Fibroblast of skin of scalp (primary cell): ENCODE data around the gene SPAAR.
"Not testable (repeated sequence)": the region's sequence is repeated elsewhere in the genome, so short reads cannot be mapped to it uniquely, and the experiment has no call there.

ENCODE experiments used
- DNase-seq: peaks from one replicate; pipeline ENCODE4 v3.0.0-alpha.2; 2013

SPAAR gene

GRCh38 chr9:35904338-35904737, 5.0 kb upstream of the SPAAR start:
- DNase-seq, result no peak

DNA sequence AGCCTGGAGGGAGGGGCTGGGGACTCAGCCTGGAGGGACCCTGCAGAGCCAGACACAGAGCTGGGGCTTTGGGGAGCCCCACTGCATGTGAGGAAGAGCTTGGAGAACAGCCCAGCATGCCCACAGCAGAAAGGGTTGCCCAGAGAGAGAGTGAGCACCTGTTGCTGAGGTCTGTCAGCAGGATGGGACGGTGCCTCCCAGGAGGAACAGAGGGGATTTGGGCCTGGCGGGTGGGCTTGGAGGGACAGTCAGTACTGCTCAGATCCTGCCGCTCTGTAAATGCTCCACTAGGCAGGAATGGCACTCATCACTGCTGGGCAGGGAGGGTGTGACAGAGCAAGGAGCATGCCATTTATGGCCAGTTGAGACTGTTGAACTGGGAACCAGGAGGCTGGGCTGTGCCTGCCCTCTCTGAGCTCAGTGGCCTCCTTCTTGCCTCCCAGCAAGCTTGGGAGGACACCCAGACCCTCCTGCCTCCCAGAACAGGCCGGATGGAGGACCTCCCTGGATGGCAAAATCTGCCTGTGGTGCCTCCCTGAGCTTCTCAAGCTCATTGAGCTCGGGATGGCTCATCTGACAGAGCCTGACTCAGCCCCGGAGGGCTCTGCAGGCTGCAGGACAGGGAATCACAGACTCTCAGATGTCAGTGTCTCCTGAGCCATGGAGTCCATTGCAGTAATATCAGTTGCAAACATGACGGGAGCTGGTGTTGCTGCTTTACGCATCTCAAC, 4.1 kb upstream of the SPAAR start:
- peak; percentile 71 for DNase-seq

GRCh38 chr9:35905912-35906679, 3.2 kb upstream of the SPAAR start, which contains the start of gene HRCT1:
TSS of gene HRCT1 (plus strand) at chr9:35906202. CDS start at chr9:35906288, 86 bp downstream.
- peak; percentile 97 for DNase-seq

- DNase-seq, result peak; percentile 91
Observed at GRCh38 chr9:35906923-35907699, 2.2 kb upstream of the SPAAR start.

DNA sequence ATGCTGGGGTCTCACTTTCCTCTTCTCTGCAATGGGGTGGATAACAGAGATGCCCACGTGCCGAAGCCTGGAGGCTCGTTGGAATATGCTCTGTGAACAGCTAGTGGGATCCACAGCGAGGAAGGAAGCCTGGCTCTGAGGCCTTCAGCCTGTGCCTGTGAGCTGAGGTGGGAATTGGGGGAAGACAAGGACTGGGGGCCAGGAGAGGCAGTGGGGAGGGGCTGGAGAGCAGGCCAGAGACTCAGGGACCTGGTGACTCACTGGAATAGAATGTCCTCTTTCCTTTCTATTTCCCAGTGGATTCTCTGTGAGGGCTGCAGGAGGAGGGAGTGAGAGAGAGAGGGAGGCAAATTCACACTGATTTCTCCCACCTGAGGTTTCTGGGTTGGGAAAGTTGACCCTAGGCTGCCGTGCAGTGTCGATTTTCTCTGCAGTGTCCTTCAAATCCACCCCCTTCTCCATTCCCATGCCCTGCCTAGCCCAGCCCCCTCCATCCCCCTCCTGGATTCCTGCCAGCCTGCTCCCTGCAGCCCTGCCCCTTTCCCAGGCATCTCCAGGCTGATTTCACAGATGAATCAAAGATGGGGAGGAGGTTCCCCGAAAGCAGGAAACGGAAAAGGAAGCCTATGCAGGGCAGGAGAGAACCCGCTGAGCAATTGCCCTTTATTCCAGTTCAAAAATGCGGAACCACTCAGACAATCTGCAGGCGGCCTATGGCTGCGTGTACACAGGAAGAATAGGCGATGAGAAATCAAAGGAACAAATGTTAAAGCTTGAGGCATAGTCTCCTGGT, 1.4 kb upstream of the SPAAR start:
- peak; percentile 97 for DNase-seq

- peak; percentile 64 for DNase-seq
Observed at GRCh38 chr9:35908504-35909125, 675 bp upstream of the SPAAR start.

GRCh38 chr9:35909687-35910612, 660 bp downstream of the SPAAR start:
- DNase-seq, result no peak

- DNase-seq, result peak; percentile 67
Observed at GRCh38 chr9:35910613-35911359, 1.5 kb downstream of the SPAAR start.

- no peak for DNase-seq
Observed at GRCh38 chr9:35911690-35912089, 2.4 kb downstream of the SPAAR start.

GRCh38 chr9:35912791-35913400, 3.6 kb downstream of the SPAAR start:
- no peak for DNase-seq

DNA sequence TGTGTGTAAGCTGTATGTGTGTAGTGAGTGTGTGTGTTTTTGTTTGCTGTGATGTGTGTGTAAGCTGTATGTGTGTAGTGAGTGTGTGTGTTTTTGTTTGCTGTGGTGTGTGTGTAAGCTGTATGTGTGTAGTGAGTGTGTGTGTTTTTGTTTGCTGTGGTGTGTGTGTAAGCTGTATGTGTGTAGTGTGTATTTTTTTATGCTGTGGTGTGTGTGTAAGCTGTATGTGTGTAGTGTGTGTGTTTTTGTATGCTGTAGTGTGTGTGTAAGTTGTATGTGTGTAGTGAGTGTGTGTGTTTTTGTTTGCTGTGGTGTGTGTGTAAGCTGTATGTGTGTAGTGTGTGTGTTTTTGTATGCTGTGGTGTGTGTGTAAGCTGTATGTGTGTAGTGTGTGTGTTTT, 4.1 kb downstream of the SPAAR start:
- DNase-seq, result not testable (repeated sequence)

DNA sequence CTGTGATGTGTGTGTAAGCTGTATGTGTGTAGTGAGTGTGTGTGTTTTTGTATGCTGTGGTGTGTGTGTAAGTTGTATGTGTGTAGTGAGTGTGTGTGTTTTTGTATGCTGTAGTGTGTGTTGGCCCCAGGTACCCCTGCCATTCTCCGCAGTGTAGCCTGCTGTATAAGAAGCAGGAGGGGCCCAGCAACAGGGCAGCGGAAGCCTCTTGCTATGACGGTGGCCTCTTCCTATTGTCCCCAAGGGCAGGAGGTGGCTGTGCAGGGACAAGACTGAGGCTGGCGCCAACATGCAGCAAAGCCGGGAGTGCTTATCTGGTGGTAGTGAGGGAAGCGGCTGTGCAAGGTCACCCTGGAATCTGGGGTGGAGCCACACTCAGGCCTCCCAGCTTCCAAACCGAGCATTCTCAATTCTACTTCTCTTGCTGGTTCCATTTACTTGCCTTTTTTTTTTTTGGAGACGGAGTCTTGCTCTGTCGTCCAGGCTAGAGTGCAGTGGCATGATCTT, 5.1 kb downstream of the SPAAR start:
- DNase-seq, result peak; percentile 62

- no peak for DNase-seq
Observed at GRCh38 chr9:35915681-35916294, 6.5 kb downstream of the SPAAR start.

- DNase-seq, result no peak
Observed at GRCh38 chr9:35917261-35917660, 8.0 kb downstream of the SPAAR start.

- no peak for DNase-seq
Observed at GRCh38 chr9:35918780-35919179, 9.5 kb downstream of the SPAAR start.

DNA sequence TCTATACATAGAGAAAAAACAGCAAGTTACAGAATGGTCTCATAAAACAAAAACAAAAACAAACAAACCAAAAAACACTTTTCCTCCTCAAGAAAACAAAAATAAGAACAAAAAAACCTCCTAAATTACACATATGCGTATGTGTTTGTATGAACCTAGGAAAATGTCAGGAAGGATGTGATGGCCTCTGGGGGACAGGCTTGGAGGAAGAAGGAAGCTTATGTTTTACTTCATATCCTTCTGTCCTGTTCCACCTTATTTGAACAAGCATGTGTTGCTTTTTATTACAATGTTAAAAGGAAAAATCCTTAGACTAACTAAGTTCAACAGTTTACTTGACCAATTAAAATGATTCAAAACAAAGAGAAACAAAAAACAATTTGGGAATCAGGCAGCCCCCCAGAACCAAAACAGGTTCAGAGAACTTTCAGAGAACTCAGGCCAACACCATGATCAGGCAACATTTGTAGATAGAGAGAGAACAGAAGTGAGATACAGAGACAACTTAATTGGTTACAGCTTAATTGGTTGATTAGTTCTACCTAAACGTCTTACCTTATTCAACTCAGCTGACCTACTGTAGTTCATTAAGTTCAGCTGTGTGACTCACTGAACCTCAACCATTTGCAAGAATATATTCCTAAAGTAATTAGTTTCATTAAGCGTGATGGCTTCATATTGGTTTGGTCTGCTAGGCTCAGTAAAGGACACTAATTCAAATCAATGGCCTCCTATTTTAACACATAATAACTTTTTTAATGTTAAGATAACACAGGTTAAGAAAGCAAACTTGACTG, 10.1 kb downstream of the SPAAR start:
- no peak for DNase-seq

GRCh38 chr9:35920051-35920620, 10.8 kb downstream of the SPAAR start:
- DNase-seq, result no peak

DNA sequence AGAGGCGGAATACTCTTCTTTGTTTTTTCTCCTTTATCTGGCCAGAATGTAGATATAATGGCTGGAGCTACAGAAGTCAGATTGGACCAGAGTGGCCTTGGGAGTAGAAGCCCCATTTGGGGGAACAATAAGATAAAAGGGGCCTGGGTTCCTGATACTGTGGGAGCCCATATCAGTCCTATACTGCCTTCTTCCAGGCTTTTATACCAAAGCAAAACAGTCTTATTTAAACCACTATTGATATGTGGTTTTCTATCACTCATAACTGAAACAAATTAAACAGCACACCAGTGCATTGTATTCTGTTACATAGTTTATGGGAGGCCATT, 14.3 kb downstream of the SPAAR start:
- no peak for DNase-seq
